MCF 10A (cell line): ENCODE data around the gene CAPZB. TPM values are rescaled to one million over a fixed set of nuclear protein-coding genes. Genes with fewer than 3 reads are reported as not detected.

ENCODE experiments used
- BruUV-seq: library from RNA; stranded (reverse); fragments of 400-500 nt; replicated peaks from 2 replicates; lab custom pipeline; 2021; lab: Mats Ljungman, UMichigan
- CTCF ChIA-PET: fragments of 300-600 bp; sonication (Branson Sonifier 250); formaldehyde crosslinking; extraction: SDS; loops from one replicate; lab custom pipeline; 2021; ENCODE audit warnings: antibody characterized with exemption, inconsistent platforms; lab: Yijun Ruan, JAX
- POLR2A ChIA-PET: fragments of 300-600, 350-650 bp; sonication (Branson Sonifier 250); formaldehyde crosslinking; extraction: SDS; loops from one replicate; lab custom pipeline; 2020; ENCODE audit warnings: antibody characterized with exemption, inconsistent platforms; lab: Yijun Ruan, JAX
- DNase-seq: peaks from one replicate; pipeline ENCODE4 v3.0.0-alpha.2; 2018; ENCODE audit not compliant: unreplicated experiment
- H3K27ac Mint-ChIP-seq: one replicate; pipeline ENCODE4 v1.8.0; 2022; ENCODE audit warnings: mild to moderate bottlenecking, low read depth, mixed read lengths; ENCODE audit not compliant: unreplicated experiment
- H3K27me3 Mint-ChIP-seq: one replicate; pipeline ENCODE4 v1.8.0; 2022; ENCODE audit warnings: mixed read lengths; ENCODE audit not compliant: insufficient read depth, unreplicated experiment
- H3K36me3 Mint-ChIP-seq: one replicate; pipeline ENCODE4 v1.8.0; 2022; ENCODE audit warnings: mild to moderate bottlenecking, moderate library complexity, mixed read lengths; ENCODE audit not compliant: insufficient read depth, unreplicated experiment
- H3K4me1 Mint-ChIP-seq: one replicate; pipeline ENCODE4 v1.8.0; 2022; ENCODE audit warnings: mixed read lengths; ENCODE audit not compliant: insufficient read depth, unreplicated experiment
- H3K4me3 Mint-ChIP-seq: one replicate; pipeline ENCODE4 v1.8.0; 2022; ENCODE audit warnings: mild to moderate bottlenecking, moderate library complexity, mixed read lengths; ENCODE audit not compliant: unreplicated experiment
- H3K9me3 Mint-ChIP-seq: one replicate; pipeline ENCODE4 v1.8.0; 2022; ENCODE audit warnings: mixed read lengths; ENCODE audit not compliant: unreplicated experiment
- CTCF ChIP-seq: fragments of 200-600 bp; IDR thresholded peaks from one replicate; pipeline ENCODE4 v1.8.0; 2022; ENCODE audit warnings: antibody characterized with exemption, mild to moderate bottlenecking; ENCODE audit not compliant: unreplicated experiment
- intact Hi-C: fragments of 100-400 bp; cut with micrococcal nuclease; formaldehyde crosslinking; loops from 2 replicates; pipeline ENCODE4 v1.14.1; 2022
- total RNA-seq: library from RNA; stranded (reverse); gene quantifications from 2 replicates; pipeline ENCODE4 v1.2.3, GENCODE V29; 2022

Gene CAPZB
- total RNA-seq, 1 experiment from 2014 or later, result 252 TPM

GRCh38 chr1:19390901-19391595, 94.3 kb downstream of the CAPZB start:
- ChIA-PET POLR2A (interaction anchor here (0.7 to 1.6 kb wide), 5 partner anchors 18 to 249 kb away, joined by 3 to 6 read pairs (median 3); no protein-coding TSS in a partner anchor), CTCF (interaction anchor here (0.5 to 3.4 kb wide), 27 partner anchors 9 to 1244 kb away, joined by 3 to 25 read pairs (median 3); no protein-coding TSS in a partner anchor)
- Mint-ChIP-seq H3K4me3 (no peak overlapping the region), H3K27me3 (no peaks in the 10 kb centered on the region), H3K27ac (no peak overlapping the region), H3K4me1 (peaks cover 26% of the 10 kb centered on the region), H3K9me3 (no peaks in the 10 kb centered on the region), H3K36me3 (peaks cover 25% of the 10 kb centered on the region)
- peak; percentile 75 for TF ChIP-seq CTCF
- no TSS peak for BruUV-seq
- intact Hi-C loops, result loop anchor here (1.0 kb wide), 2 partner anchors 191 to 262 kb away; no protein-coding TSS in a partner anchor
- peak; percentile 43 for DNase-seq

- no peak overlapping the region for H3K4me3 Mint-ChIP-seq
Measured at GRCh38 chr1:19390166-19390850, 95.0 kb downstream of the CAPZB start.

GRCh38 chr1:19388980-19389379, 96.4 kb downstream of the CAPZB start:
- CTCF ChIA-PET, result interaction anchor here (0.6 to 1.6 kb wide), 3 partner anchors 11 to 48 kb away, joined by 3 to 4 read pairs (median 3); no protein-coding TSS in a partner anchor
- BruUV-seq, result no TSS peak
- intact Hi-C loops, result no loop called here
- no peaks in the 10 kb centered on the region for H3K27me3 Mint-ChIP-seq
- H3K4me3 Mint-ChIP-seq, result no peak overlapping the region
- peak; percentile 17 for DNase-seq
- peaks cover 10% of the 10 kb centered on the region for H3K4me1 Mint-ChIP-seq
- H3K36me3 Mint-ChIP-seq, result peaks cover 26% of the 10 kb centered on the region
- no peaks in the 10 kb centered on the region for H3K9me3 Mint-ChIP-seq
- TF ChIP-seq CTCF, result no peak
- no peak overlapping the region for H3K27ac Mint-ChIP-seq
- POLR2A ChIA-PET, result interaction anchor here (0.7 to 1.4 kb wide), 2 partner anchors 26 to 47 kb away, joined by 4 to 6 read pairs; no protein-coding TSS in a partner anchor

More at GRCh38 chr1:19390166-19390850, 95.0 kb downstream of the CAPZB start:
- BruUV-seq, result no TSS peak
- POLR2A ChIA-PET, result interaction anchor here (1.4 kb wide), 1 partner anchor 29 kb away, joined by 3 read pairs; no protein-coding TSS in a partner anchor
- Mint-ChIP-seq H3K27me3 (no peaks in the 10 kb centered on the region), H3K36me3 (peaks cover 25% of the 10 kb centered on the region), H3K27ac (no peak overlapping the region), H3K4me1 (peaks cover 19% of the 10 kb centered on the region), H3K9me3 (no peaks in the 10 kb centered on the region)
- TF ChIP-seq CTCF, result no peak
- intact Hi-C loops, result no loop called here
- CTCF ChIA-PET, result interaction anchor here (0.5 to 3.4 kb wide), 22 partner anchors 8 to 265 kb away, joined by 3 to 25 read pairs (median 3); no protein-coding TSS in a partner anchor
- no peak for DNase-seq

GRCh38 chr1:19387045-19387467, 98.3 kb downstream of the CAPZB start:
- no peak for DNase-seq
- Mint-ChIP-seq H3K36me3 (peaks cover 25% of the 10 kb centered on the region), H3K4me1 (peaks cover 10% of the 10 kb centered on the region), H3K9me3 (no peaks in the 10 kb centered on the region), H3K27me3 (no peaks in the 10 kb centered on the region), H3K27ac (no peak overlapping the region), H3K4me3 (no peak overlapping the region)
- BruUV-seq, result no TSS peak
- ChIA-PET CTCF (interaction anchor here (0.7 to 1.8 kb wide), 4 partner anchors 100 to 267 kb away, joined by 3 to 5 read pairs (median 4); no protein-coding TSS in a partner anchor), POLR2A (no interaction called here)
- intact Hi-C loops, result no loop called here
- no peak for TF ChIP-seq CTCF
